Measurements from ENCODE around the gene MND1.

MND1 gene

DNA sequence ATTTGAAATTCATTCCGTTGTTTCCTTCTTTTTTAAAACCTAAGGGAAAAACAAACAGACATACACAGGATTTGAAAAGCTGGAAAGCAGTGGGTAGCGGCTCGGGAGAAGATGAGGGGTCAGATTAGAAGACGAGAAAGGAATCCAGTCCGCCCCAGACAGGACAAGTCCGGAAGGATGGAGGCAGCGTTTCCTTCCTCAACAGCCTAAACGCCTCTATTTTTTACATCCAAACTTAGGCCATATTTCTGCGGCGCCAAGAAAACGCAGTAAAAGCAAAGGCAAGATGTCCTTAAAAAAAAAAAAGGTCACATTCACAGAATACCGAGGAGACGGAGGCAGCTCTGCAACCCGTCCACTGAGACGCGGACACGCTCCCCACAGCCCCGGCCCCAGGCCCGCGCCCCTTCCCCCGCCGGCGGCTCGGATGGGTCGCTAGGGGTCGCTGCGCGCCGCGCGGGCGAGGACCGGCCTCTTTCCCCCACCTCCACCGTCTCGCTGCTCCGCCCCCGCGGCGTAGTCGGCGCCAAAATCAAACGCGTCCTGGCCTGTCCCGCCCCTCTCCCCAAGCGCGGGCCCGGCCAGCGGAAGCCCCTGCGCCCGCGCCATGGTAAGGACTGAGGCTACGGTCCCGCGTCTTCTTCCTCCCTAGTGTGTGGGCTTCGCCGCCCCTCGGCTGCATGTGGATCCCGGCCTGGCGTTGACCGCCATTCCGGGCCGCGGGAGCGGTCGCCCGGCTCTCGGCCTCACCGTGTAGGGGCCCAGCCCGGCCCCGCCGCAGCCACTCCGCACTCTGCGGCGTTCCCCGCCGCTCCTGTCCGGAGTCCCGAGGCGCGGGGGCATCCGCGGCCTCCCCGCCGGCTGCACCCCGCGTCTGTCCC is at the start of gene MND1:
TSS of gene MND1 (plus strand) at position 558 of the 881 bp plus-strand sequence. CDS start at position 608, 50 bp downstream.
- DNase-seq = peak; percentile 96

- DNase-seq = no peak
Measured at GRCh38 chr4:153295131-153295755, 49.2 kb upstream of the MND1 start.

- DNase-seq = peak; percentile 60
Measured at GRCh38 chr4:153296040-153296823, 48.3 kb upstream of the MND1 start.

GRCh38 chr4:153297116-153297515 is 47.4 kb upstream of the MND1 start:
- no peak for DNase-seq

DNA sequence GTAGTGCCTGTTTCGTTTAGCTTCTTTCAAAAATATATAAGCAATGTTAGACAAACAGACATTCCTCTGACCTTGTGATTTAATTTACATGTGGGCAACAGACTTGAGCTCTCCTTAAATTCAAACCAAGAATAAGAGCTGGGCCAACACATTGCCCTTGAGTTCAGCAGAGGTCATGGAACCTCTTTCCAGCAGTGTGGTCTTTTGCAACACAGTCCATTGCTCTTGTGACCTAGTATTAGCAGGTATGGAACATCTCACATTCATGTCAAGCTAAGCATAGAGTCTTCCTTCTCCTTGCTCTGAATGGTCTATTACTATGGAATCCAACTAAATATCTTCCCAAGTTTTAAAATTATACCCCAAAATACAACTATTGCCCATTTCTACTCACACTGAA is 33.7 kb upstream of the MND1 start:
- DNase-seq = no peak

DNA sequence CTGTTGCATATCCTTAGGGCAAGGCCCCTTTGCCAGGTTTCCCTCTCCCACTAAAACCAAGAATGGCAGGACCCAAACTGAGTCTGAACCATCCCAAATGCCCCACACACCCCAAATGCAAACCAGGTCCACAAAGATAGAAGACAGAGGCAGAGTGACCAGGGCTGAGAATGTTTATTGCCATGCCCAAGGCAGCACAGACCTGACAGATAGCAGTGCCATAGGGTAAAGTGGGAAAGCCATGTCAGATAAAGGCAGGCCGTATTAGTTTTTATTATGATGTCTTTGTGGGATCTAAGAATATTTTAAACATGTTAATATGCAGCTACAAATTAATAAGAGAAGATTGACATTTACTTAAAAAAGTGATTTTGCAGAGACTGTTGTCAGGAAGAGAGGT is 29.6 kb upstream of the MND1 start:
- no peak for DNase-seq

- peak; percentile 79 for DNase-seq
Measured at GRCh38 chr4:153318696-153319320, 25.7 kb upstream of the MND1 start.

DNA sequence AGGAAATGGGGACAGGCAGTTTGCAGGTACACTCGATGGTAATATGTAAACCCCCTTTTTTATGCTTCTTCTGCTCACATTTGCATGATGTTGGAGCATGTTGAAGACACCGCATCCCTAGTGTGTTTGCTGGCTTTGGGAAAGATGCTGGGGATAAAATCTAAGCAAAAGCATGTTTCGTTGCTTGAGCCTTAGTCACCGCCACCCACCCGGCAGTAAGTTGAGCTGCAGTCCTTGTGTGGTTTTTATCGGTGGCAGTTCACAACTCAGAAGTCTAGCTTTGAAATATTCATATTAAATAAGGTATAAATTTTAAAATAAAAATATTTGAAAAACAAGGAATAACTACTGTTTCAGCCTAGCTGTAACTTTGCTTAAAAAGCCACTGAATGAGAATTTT is 21.7 kb upstream of the MND1 start:
- DNase-seq = no peak

DNA sequence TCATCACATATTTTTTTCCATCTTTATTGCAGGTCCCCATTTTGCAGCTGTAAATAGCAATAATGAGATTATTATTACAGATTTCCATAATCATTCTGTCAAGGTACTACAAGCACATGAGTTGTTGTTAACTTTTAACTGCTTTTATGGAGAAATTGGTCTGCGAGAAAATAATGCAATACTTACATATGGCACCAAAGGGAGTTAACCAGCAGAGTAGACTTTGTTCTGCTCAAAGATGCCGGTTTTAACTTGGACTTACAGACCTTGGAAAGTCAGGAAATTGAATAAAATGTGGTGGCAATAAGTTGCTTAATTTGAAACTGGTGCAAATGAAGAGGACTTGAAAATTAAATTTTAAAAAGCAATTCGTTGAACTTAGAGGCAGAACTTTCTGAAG is 20.4 kb upstream of the MND1 start:
- DNase-seq = no peak

DNA sequence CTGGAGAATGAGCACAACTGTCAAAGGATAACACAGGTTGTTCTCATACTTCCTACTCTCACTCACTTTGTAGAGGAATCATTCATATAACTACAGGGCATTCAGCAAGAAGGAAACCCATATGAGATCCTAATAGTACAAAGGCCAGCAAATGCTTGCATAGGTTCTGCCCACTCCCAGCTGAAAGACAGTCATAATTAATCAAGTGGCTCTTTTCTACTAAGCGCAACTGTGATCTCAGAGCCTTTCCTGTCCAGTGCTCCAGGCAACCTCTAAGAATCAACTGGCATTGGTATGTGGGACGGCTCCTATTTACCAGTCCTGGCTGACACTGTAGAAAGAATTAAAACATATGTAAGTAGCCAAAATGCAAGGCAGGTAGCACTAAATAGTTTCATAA is 18.9 kb upstream of the MND1 start:
- no peak for DNase-seq

- DNase-seq = no peak
Measured at GRCh38 chr4:153326513-153326912, 18.0 kb upstream of the MND1 start.

GRCh38 chr4:153327247-153327646 is 17.2 kb upstream of the MND1 start:
- no peak for DNase-seq

DNA sequence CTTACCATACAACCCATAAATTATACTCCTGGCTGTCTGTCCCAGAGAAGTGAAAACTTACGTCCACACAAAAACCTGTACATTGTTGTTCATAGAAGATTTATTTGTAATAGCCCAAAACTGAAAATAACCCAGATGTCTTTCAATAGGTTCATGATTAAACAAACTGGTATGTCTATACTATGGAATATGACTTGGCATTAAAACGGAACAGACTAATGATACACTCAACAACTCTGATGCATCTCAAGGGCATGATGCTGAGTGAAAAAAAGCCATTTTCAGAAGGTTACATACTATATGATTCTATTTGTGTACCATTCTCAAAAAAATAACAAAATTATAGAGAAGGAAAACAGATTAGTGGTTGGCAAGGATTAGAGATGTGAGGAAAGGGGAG is 11.6 kb upstream of the MND1 start:
- no peak for DNase-seq

GRCh38 chr4:153333874-153334273 is 10.6 kb upstream of the MND1 start:
- DNase-seq = no peak

DNA sequence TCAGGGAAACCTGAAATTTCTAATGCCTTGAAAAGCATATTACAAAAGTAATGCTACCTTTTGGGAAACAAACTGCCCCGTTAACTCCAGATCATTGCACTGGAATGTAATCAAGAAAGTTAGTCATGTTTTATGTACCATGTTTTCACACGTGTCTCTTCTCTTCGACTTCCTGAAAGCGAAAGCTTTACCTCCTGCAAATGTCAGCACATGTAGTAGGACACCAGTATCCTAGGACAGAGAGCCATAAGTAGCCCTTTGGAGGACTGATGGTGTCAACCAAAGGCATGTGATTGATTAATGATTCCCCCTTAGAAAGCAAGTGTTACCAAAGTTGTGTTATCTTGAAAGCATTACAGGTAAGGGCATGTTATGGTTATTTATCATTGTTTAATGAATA is 8.8 kb upstream of the MND1 start:
- no peak for DNase-seq

DNA sequence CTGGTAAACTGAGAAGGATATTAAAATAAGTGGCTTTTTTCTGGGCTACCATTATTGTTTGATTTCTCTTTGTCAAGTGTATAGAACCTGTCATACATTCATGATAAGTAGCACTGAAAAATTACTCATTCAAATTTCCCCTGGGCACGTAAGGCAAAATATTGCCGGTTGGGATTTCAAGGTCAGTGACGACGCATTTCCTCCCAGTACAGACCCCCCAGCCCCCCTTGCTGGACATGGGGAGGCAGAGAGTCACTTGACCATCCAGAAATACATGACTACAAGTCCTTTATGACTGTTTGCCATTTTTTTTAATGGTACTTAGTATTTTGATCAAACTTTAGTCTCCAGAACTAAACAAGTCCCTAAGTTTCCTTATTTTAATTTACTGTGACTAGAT is 6.8 kb upstream of the MND1 start:
- DNase-seq = no peak

DNA sequence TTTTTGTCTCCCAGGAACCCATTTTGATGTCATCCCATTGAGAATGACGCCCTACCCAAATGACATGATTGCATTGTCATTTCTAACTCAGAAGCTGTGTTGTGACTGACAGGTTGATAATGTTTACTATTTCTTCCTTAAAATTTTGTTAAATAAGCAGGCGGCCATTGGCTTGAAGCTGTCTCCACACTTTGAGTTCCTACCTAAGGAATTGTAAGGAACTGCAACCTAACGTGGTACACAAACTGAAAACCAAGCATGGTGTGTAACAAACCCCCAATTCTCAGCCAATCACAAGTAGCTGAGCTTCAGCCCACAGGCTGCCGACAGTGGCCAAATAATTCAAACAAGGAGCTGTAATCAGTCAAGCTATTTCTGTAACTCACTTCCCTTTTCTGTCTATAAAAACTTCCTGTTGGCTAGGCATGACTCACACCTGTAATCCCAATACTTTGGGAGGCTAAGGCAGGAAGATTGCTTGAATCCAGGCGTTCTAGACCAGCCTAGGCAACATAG is 2.9 kb upstream of the MND1 start:
- no peak for DNase-seq

DNA sequence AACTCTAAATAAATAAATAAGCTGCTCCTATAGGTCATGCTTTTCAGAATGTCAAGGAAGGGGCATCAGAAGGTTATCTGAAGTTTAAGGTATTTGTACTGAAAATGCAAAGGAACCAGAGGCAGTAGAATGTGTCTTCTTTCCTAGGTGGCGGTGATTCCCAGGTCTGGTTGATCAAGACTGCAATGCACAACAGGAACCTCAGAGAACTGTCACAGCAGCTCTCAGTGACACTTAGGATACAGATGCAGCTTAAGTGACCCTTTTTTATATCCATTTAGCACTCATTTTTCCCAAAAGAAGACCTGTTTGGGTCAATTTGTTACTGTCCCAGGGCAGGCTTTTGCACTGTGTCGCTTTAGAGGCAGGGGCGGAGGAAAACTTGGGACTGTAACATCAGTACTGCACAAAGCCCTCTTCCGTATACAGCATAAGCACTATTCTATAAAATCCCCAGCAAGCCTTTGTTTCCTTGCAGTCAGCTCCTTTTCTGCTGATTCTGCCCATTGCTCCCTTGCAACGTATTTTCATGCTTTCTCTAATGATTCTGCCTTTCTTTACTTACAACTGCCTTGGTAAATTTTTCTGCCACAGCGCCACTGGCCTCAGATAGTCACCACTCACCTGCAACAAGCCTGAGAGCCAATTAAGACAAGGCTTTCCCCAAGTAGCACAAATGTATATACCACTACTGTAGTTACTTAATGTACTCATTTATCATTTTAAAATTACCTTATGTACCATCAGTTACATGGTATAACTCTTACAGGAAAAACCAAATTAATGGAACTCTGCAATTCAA is 1.5 kb upstream of the MND1 start:
- DNase-seq = no peak

DNA sequence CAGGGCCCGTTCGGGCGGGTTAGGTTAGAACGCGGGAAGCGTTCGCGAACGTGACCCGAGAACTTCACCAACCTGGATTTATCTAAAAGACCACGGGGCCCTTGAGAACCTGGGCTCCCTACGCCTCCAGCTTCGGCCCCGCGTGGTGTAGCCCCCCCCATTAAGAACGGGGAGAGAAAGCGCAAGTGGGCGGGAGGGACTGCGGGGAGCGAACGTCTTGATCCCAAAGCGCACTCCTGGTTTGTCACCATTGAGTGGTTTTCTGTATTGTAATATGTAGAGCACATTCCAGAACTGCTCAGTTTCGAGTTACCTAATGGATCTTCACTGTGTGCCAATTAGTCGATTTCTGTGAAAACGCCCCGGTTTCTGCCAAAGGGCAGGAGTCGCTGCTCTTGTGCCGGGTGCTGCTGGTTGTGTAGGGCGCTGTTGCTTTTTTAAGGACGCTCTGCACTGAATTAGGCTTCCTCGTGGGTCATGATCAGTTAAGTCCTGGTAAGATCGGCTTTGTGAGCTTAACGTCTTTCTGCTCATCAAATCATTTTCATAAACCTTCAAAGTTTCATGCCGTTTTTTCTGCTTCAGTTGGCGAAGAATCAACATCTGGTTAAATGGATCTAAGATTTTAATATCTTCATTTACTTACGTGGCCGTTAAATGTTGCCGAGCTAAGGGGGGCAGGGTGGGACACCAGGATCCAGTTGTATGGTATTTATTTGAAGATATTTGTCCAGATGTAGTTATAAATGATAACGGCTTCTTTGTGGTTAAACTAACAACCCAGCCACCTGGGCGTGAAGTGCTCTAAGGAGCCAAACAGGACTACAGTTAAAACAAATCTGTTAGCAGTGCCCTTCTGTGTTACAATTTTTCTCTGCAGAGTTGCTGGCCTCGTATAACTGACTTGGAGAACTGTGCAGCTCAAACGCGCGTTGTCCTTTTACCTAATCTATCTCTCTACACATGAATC is 809 bp downstream of the MND1 start:
- peak; percentile 83 for DNase-seq

- peak; percentile 11 for DNase-seq
Measured at GRCh38 chr4:153346031-153346430, 1.5 kb downstream of the MND1 start.

DNA sequence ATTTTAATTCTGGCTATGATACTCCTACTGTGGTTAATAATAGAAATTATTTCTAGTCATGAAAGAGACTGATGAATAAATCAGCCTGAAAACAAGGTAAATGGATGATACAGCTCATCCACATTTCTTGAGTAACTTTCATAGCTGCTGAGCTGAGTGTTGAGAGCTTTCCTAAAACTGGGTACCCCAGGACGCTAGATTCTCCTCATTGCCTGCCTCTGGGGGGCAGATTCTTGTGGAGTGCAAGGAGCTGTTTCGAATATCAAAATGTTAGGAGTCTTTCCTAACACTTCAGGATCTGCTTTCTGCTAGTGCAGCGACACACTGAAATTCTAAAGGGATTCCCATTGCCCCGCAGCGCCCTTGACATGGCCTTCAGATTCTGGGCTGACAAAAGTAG is 2.1 kb downstream of the MND1 start:
- DNase-seq = peak; percentile 23
